HEK293 (cell line): ENCODE measurements around the gene MAGED2.
A peak's percentile ranks its signal among the peaks of the same experiment; 100 is the strongest.
"Not testable (repeated sequence)": the region's sequence is repeated elsewhere in the genome, so short reads cannot be mapped to it uniquely, and the experiment has no call there.

Source experiments
- CTCF ChIA-PET: fragments of 350-600 bp; formaldehyde crosslinking; extraction: SDS; loops from one replicate; lab custom pipeline; 2021; ENCODE audit warnings: antibody characterized with exemption; lab: Yijun Ruan, JAX
- POLR2A ChIA-PET: fragments of 300-600 bp; formaldehyde crosslinking; extraction: SDS; loops from one replicate; lab custom pipeline; 2020; ENCODE audit warnings: antibody characterized with exemption, inconsistent platforms; lab: Yijun Ruan, JAX
- H3K27ac ChIP-seq: fragments of 200-500 bp; sonication (Bioruptor generic); 2 replicates; pipeline ENCODE4 v1.5.1; 2014; ENCODE audit warnings: low read depth, low read length, control low read depth, inconsistent platforms; ENCODE audit errors: extremely low read depth
- H3K36me3 ChIP-seq, 2 experiments: fragments of 200-500 bp in 1 of 2; sonication (Bioruptor generic) in 1 of 2; 1 replicate in 1 of 2; 2 replicates in 1 of 2; pipeline ENCODE4 v1.5.1; 2014 to 2017; ENCODE audit warnings: inconsistent platforms in 2 of 2, low read length in 2 of 2; ENCODE audit not compliant: control insufficient read depth in 2 of 2, insufficient read depth in 1 of 2
- H3K4me1 ChIP-seq: fragments of 200-500 bp; sonication (Bioruptor generic); 2 replicates; pipeline ENCODE4 v1.5.1; 2014; ENCODE audit warnings: mild to moderate bottlenecking, low read length, inconsistent platforms; ENCODE audit not compliant: control insufficient read depth, insufficient read depth
- H3K4me3 ChIP-seq: 2 replicates; pipeline ENCODE4 v1.5.1; 2011; ENCODE audit warnings: low read depth, mild to moderate bottlenecking, control low read depth, low read length, moderate library complexity
- H3K9me3 ChIP-seq: fragments of 200-500 bp; sonication (Bioruptor generic); 2 replicates; pipeline ENCODE4 v1.5.1; 2014; ENCODE audit warnings: low read depth, low read length, inconsistent platforms; ENCODE audit not compliant: control insufficient read depth, insufficient read depth
- GLIS1 ChIP-seq: fragments of 450-650 bp; formaldehyde crosslinking; IDR thresholded peaks from 2 replicates; pipeline ENCODE4 v1.5.1; 2016; ENCODE audit warnings: missing biosample characterization, missing genetic modification characterization
- HIC1 ChIP-seq: fragments of 450-650 bp; formaldehyde crosslinking; IDR thresholded peaks from 2 replicates; pipeline ENCODE4 v1.5.1; 2016; ENCODE audit warnings: missing biosample characterization, missing genetic modification characterization
- PRDM10 ChIP-seq: fragments of 450-650 bp; formaldehyde crosslinking; IDR thresholded peaks from 2 replicates; pipeline ENCODE4 v1.5.1; 2016; ENCODE audit warnings: missing biosample characterization, missing genetic modification characterization
- ZBTB17 ChIP-seq: fragments of 450-650 bp; formaldehyde crosslinking; IDR thresholded peaks from 2 replicates; pipeline ENCODE4 v1.5.1; 2016; ENCODE audit warnings: missing biosample characterization, missing genetic modification characterization
- ZBTB21 ChIP-seq: fragments of 450-650 bp; formaldehyde crosslinking; IDR thresholded peaks from 2 replicates; pipeline ENCODE4 v1.5.1; 2017; ENCODE audit warnings: missing biosample characterization, missing genetic modification characterization
- ZFHX2 ChIP-seq: fragments of 450-650 bp; formaldehyde crosslinking; conservative IDR thresholded peaks from 2 replicates; pipeline ENCODE4 v1.5.1; 2016; ENCODE audit warnings: missing biosample characterization, missing genetic modification characterization
- ZIC2 ChIP-seq: fragments of 450-650 bp; formaldehyde crosslinking; IDR thresholded peaks from 2 replicates; pipeline ENCODE4 v1.5.1; 2016; ENCODE audit warnings: missing biosample characterization, missing genetic modification characterization
- ZNF23 ChIP-seq: fragments of 450-650 bp; formaldehyde crosslinking; IDR thresholded peaks from 2 replicates; pipeline ENCODE4 v1.5.1; 2016; ENCODE audit warnings: missing biosample characterization, missing genetic modification characterization, borderline replicate concordance
- ZNF426 ChIP-seq: fragments of 450-650 bp; formaldehyde crosslinking; IDR thresholded peaks from 2 replicates; pipeline ENCODE4 v1.5.1; 2017; ENCODE audit warnings: missing biosample characterization, missing genetic modification characterization, mild to moderate bottlenecking, inconsistent platforms, moderate library complexity
- ZNF518A ChIP-seq: fragments of 450-650 bp; formaldehyde crosslinking; conservative IDR thresholded peaks from 2 replicates; pipeline ENCODE4 v1.5.1; 2016; ENCODE audit warnings: low read depth, missing biosample characterization, missing genetic modification characterization
- ZNF580 ChIP-seq: fragments of 450-650 bp; formaldehyde crosslinking; IDR thresholded peaks from 2 replicates; pipeline ENCODE4 v1.5.1; 2016; ENCODE audit warnings: missing biosample characterization, missing genetic modification characterization
- ZNF654 ChIP-seq: fragments of 450-650 bp; formaldehyde crosslinking; IDR thresholded peaks from 2 replicates; pipeline ENCODE4 v1.5.1; 2016; ENCODE audit warnings: low read depth, missing biosample characterization, missing genetic modification characterization
- ZNF768 ChIP-seq: fragments of 450-650 bp; formaldehyde crosslinking; IDR thresholded peaks from 2 replicates; pipeline ENCODE4 v1.5.1; 2018; ENCODE audit warnings: missing biosample characterization, mild to moderate bottlenecking, missing genetic modification characterization
- ZNF777 ChIP-seq: fragments of 450-650 bp; formaldehyde crosslinking; IDR thresholded peaks from 2 replicates; pipeline ENCODE4 v1.5.1; 2017; ENCODE audit warnings: missing biosample characterization, missing genetic modification characterization, borderline replicate concordance
- TF ChIP-seq, protein P1 (sequence below): fragments of 450-650 bp; formaldehyde crosslinking; IDR thresholded peaks from 2 replicates; pipeline ENCODE4 v1.5.1; 2017; ENCODE audit warnings: missing biosample characterization, mild to moderate bottlenecking, missing genetic modification characterization, moderate library complexity
- TF ChIP-seq, protein P2 (sequence below): fragments of 450-650 bp; formaldehyde crosslinking; IDR thresholded peaks from 2 replicates; pipeline ENCODE4 v1.5.1; 2016; ENCODE audit warnings: missing biosample characterization, missing genetic modification characterization

MAGED2 gene

GRCh38 chrX:54774391-54775094 is 33.0 kb upstream of the MAGED2 start:
- CTCF ChIA-PET, H3K4me3 ChIP-seq, H3K9me3 ChIP-seq, H3K4me1 ChIP-seq, H3K36me3 ChIP-seq: not testable (repeated sequence)
- POLR2A ChIA-PET: interaction anchor here (0.5 kb wide), 1 partner anchor 33 kb away, joined by 3 read pairs; the partner anchor contains the start of gene MAGED2
- H3K27ac ChIP-seq: peak overlapping the region; percentile 65
- TF ChIP-seq GLIS1 (tag by site-specific recombination): peak; percentile 47
- TF ChIP-seq, protein P1, sequence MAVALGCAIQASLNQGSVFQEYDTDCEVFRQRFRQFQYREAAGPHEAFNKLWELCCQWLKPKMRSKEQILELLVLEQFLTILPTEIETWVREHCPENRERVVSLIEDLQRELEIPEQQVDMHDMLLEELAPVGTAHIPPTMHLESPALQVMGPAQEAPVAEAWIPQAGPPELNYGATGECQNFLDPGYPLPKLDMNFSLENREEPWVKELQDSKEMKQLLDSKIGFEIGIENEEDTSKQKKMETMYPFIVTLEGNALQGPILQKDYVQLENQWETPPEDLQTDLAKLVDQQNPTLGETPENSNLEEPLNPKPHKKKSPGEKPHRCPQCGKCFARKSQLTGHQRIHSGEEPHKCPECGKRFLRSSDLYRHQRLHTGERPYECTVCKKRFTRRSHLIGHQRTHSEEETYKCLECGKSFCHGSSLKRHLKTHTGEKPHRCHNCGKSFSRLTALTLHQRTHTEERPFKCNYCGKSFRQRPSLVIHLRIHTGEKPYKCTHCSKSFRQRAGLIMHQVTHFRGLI (tag by site-specific recombination): peak; percentile 86

- ChIA-PET POLR2A (no interaction called here), CTCF (no interaction called here)
- no peaks in the 10 kb centered on the region for H3K4me1 ChIP-seq
- H3K36me3 ChIP-seq: no peaks in the 10 kb centered on the region
- H3K27ac ChIP-seq: no peak overlapping the region
- no peaks in the 10 kb centered on the region for H3K9me3 ChIP-seq
- TF ChIP-seq ZBTB21 (tag by site-specific recombination): no peak
- no peak for TF ChIP-seq ZIC2 (tag by site-specific recombination)
- no peak for TF ChIP-seq HIC1 (tag by site-specific recombination)
- TF ChIP-seq ZNF23 (tag by site-specific recombination): no peak
- no peak for TF ChIP-seq ZNF777 (tag by site-specific recombination)
- TF ChIP-seq, protein P2, sequence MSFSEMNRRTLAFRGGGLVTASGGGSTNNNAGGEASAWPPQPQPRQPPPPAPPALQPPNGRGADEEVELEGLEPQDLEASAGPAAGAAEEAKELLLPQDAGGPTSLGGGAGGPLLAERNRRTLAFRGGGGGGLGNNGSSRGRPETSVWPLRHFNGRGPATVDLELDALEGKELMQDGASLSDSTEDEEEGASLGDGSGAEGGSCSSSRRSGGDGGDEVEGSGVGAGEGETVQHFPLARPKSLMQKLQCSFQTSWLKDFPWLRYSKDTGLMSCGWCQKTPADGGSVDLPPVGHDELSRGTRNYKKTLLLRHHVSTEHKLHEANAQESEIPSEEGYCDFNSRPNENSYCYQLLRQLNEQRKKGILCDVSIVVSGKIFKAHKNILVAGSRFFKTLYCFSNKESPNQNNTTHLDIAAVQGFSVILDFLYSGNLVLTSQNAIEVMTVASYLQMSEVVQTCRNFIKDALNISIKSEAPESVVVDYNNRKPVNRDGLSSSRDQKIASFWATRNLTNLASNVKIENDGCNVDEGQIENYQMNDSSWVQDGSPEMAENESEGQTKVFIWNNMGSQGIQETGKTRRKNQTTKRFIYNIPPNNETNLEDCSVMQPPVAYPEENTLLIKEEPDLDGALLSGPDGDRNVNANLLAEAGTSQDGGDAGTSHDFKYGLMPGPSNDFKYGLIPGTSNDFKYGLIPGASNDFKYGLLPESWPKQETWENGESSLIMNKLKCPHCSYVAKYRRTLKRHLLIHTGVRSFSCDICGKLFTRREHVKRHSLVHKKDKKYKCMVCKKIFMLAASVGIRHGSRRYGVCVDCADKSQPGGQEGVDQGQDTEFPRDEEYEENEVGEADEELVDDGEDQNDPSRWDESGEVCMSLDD (tag by site-specific recombination): no peak
- TF ChIP-seq ZNF768 (tag by site-specific recombination): no peak
- TF ChIP-seq ZNF654 (tag by site-specific recombination): no peak
- no peak for TF ChIP-seq ZNF426
- no peak for TF ChIP-seq ZNF580 (tag by site-specific recombination)
- no peak for TF ChIP-seq ZFHX2
- no peak for TF ChIP-seq PRDM10
- no peak for TF ChIP-seq ZBTB17 (tag by site-specific recombination)
- TF ChIP-seq ZNF518A (tag by site-specific recombination): no peak
- no peak overlapping the region for H3K4me3 ChIP-seq
Observed at GRCh38 chrX:54776061-54776460, 31.5 kb upstream of the MAGED2 start.
